HG02870 (cell line): ENCODE results near the gene TM9SF3.

Experiments used
- ATAC-seq: cut with Tn5 transposase; IDR thresholded peaks from one replicate; pipeline ENCODE4 v1.9.1; 2021; ENCODE audit warnings: mild to moderate bottlenecking, moderate library complexity; ENCODE audit not compliant: unreplicated experiment

Gene TM9SF3

DNA sequence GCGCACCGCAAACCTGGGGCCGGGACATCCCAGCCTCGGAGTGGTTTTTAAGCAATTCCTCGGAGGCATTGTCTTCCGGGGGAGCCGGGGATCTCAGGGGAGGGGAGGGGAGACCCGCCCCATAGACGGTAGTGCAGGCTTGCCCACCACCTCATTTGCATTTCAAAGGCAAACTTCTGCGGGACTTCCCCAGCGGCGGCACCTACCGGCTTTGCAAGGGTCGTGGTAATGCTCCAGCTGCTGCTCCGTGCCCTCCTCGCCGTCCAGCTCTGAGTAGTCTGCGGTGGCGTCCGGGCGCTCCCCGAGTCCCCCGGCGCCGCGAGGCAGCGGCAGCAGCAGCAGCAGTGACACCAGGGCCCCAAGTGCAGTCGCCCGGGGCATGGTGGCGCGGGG is 73.5 kb downstream of the TM9SF3 start:
- peak; percentile 42 for ATAC-seq

DNA sequence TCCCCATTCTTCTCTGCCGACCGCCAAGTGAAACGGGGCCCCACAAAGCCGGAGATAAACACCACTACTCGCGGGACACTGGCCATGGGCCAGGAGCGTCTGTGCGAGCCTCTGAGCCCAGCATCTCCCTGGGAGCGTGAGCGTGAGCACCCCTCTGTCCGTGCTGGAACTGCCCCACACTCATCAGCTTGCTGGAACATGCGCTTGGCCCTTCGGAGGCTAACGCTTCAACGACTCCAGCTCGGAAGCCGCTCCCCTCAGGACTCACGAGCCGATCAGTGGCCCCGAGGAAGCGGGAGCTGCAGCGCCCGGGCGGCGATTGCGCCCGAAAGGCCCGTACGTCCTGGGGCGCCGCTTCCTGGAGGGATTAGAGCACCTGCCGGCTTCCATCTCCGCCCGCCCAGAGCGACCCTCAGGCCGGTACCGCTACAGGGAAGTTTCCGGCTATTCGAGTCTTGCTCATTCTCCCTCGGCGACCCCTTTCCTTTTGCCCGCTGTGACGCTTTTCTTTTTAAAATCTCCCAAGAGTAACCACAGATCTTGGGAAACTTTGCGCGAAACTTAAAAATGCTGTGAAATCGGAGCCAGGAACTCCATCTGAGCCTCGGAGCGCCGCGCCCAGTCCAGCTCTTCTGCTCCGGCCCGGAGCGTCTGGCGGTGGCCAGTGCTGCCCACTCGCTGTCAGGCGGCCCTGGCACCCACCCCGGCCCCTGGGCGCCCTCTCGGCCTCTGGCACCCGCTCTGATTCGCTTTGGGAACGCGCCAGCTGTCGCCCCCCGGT is 74.1 kb downstream of the TM9SF3 start:
- ATAC-seq = no peak

DNA sequence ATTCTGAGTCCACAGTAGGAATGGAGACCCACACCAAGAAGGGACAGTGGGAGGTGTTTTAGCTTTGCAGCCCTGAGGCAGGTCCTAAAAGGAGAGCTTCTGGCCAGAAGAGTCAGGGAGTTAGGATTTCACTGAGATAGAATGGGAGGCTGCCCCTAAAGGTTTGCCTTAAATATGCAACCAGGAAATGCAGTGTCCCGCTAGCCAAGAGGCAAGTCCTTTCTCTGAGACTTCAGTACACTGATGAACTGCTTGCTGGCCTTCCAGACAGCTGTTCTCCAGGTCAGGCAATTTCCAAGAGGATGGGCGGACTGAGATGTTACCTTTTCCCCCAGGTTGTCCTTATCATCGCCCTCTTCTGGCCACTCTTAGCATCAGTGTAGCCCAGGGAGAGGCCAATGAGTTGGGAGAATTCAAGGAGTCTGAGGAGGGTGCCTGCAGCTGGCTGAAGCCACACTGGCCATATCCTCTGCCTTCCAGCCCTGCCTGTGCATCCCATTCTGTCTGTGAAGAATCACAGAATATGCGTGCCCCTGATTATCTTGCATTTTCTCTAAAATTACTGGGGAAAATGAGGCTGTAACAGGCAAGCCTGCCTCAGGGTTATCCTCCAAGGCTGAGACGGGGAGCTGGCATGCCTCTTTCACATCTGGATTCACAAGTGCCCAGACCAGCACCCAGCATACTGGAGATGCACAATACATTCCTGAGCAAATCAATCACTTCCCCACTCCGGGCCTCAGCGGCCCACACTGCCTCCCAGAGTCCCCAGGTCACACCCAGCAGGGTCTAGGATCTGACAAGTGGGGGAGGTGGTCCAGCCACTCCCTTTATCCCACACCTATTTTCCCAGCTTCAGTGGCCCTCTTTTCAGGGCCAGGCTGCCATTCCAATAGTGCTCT is 75.5 kb downstream of the TM9SF3 start:
- no peak for ATAC-seq

DNA sequence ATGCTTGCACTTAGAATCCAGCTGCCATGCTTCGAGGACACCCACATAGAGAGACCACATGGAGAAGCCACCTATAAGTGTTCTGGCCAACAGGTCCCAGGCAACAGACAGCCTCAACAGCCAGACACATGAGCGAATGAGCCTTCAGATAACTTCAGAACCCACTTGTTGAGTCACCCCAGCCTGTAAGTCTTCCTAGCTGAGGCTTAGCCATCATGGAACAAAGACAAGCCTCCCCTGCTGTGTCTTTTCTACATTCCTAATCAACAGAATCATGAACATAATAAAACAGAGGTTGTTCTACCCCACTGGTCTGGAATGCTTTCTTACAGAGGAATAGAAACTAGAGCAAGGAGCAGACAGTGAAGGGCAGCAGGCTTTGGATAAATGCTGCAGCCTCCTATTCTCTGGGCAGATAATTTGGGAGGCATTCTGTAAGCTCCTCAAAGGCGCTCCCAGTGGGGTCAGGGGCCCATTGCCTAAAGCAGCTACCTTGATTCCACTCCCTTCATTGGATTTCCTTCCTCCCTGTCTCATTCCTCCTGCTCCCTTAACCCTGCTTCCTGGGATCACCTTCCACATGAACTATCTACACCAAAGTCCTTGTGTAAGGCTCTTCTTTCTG is 77.7 kb downstream of the TM9SF3 start:
- no peak for ATAC-seq

DNA sequence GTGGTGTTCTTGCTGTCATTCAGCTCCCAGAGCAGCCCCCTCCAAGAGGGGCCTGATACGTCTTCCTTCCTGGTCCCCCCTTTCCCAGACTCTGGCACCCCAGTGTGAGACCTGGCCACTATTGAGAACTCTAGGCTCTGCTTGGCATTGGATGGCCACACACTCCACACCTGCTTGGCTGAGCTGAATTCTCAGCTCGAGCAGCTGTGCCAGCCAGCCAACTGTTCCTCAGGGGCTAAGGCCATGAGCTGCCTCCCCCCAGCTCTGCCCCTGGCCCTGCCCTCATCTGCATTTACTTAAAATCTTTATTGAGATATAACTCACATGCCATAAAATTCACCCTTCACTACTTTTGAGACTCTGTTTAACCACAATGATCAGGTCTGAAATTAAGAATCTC is 79.8 kb downstream of the TM9SF3 start:
- no peak for ATAC-seq

DNA sequence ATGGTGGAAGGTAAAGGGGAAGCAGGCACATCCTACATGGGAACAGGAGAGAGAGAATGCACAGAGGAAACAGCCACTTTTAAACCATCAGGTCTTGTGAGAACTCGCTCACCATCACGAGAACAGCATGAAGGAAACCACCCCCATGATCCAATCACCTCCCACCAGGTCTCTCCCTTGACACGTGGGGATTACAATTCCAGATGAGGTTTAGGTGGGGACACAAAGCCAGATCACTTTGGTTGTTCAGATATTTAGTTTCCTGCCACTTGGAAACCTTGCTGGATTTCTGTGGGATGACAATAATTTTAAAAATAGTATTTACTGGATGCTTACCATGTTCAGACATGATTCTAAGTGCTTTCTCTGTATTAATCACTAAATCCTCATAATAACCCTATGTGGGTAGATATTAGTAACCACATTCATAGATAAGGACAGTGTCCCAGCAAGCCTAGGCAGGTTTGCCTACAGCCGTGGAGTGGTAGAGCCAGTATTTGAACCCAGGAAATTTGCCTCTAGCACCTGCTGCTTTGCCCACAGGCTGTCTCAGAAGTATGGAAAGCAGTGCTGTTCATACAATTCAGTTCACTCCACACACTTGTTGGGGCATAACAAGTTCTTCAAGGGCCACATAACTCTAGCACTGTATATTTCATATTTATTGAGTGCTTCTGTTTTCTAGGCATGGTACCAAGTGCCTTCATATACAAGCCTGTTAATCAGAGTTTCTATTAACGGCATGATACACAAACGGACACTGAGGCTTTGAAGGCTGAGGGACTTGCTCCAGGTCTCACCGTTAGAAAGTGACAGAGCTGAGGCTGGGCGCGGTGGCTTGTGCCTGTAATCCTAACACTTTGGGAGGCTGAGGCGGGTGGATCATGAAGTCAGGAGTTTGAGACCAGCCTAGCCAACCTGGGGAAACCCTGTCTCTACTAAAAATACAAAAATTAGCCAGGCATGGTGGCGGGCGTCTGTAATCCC is 81.4 kb downstream of the TM9SF3 start:
- peak; percentile 42 for ATAC-seq

DNA sequence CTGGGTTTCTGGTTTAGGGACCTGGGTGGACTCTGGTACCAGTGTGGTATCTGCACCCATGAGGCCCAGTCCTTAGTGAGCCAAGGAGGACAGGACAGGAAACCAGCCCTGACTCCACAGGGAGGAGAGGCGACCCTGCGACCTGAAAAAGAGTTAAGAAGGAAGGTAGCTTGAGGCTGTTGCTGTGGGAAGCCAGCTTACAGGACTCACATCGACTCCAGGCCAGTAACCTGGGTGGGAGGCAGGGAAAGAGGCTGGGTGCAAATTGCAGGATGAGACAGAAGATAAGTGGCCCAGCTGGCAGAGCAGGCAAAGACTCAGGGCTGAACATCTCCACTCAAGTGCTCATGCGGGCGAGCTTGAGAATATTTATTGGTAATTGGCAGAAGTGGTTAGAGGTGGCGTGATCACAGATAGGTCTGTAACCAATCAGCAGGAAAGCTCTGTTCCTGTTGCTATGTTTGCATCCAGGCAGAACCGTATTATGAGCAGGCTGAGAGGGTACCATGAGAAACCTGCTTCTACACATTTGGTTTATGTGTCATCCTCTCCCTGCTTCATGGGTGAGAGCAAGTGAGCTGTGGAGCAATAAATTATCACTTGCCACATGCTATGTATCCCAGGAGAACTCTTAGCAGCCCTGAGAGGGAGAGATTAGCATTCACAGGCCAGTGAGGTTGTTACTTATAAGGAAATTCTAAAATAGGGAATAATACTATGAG is 84.1 kb downstream of the TM9SF3 start:
- ATAC-seq = no peak

DNA sequence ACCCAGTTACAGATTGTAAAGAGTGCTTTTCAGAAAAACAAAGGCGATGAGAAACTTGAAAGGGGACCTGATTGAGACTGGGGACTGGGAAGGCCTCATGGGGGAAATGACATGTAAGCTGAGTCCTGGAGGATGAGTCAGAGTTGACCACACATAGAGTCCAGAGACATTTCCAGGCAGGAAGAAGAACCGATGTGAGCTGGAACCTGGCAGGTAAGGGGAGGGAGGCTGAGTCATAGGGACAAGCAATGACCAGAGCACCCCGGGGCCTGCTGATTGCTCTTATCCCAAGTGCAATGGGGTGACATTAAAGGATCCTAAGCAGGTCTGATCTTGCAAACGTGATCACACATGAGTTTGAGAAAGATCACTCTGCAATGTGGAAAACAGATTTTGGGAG is 84.8 kb downstream of the TM9SF3 start:
- ATAC-seq = no peak

DNA sequence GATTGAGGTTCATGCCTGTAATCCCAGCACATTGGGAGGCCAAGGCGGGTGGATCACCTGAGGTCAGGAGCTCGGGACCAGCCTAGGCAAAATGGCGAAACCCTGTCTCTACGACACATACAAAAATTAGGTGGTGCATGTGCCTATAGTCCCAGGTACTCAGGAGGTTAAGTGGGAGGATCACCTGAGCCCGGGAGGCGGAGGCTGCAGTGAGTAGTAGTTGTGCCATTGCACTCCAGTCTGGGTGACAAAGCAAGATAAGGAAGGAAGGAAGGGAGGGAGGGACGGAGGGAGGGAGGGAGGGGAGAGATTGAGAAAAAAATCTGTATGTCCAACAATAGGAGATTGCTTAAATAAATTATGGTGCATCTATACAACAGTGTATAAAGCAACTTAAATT is 86.3 kb downstream of the TM9SF3 start:
- no peak for ATAC-seq

DNA sequence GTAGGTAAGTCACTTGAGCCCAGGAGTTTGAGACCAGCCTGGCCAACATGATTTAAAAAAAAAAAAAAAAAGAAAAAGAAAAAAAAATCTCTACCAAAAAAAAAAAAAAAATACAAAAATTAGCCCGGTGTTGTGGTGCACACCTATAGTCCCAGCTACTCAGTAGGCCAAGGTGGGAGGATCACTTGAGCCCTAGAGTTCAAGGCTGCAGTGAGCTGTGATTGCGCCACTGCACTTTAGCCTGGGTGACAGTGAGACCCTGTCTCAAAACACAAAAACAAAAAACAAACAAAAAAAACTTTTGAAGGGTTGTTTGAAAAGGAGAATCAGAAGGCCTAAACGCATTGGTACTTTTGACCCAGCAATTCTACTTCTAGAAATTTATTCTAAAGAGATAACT is 86.8 kb downstream of the TM9SF3 start:
- ATAC-seq = no peak

DNA sequence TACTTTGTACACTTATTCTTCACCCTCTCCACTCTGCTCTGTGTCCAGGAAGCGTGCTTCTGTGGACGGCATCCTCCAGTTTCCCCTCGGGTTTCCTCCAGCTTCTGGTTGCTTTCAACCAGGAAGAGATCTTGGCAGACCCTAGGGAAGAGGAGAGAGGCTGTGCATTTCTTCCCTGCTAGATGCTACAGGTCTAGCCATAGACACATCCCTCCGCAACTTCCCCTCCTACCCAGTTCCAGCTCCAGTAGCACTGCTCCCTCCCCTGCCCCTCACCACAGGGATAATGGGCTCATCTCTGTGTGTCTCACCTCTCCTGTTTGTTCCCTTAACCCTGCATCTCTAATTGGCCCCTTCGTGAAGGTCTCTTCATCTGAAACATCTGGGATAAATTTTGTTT is 89.4 kb downstream of the TM9SF3 start:
- no peak for ATAC-seq

DNA sequence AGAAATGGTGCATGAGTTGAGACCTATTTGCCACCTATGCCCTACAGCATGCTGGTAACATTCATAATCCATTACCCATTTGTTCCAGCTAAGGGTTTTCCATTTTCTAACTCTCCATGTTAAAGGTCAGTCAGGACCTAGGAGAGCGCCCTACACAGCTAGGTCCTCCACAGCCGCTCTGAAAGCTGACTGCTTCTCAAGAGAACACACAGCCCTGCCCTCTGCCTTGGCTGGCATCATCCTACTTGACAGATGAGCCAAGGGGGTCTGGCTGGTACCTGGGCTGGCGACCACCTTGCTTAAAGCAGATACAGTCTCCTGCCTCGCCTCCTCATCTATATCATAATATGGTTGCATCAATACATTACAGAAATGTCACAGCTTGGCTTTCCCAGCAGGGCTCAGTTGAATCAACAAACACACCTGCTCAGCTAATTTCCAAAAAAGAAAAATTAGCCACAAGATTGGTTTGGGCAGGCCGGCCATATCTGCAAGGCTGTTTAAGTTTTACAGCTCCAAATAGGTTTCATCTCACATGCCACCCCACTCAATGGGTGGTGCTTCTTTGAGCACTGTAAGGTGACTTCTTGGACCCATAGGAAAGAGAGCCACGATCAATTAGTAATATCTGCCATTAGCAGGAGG is 90.4 kb downstream of the TM9SF3 start:
- no peak for ATAC-seq

DNA sequence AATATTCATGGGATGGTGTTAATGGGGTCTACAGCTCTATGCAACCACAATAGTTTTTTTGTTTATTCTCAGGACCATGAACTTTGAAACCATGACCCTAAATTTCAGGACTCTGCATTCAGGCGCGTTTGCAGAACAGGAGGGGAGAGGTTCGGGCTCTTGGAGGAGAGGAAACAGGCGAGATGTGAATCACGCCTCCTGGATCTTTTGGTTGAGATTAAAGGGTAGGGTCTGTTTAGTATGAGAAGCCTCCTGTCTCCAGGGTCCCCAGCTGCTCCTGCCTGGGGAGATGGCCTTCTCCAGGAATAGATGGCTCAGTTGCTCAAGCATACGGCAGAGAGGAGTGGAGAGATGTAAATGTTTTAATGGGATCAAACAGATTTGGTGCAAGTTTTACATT is 91.3 kb downstream of the TM9SF3 start:
- ATAC-seq = no peak

DNA sequence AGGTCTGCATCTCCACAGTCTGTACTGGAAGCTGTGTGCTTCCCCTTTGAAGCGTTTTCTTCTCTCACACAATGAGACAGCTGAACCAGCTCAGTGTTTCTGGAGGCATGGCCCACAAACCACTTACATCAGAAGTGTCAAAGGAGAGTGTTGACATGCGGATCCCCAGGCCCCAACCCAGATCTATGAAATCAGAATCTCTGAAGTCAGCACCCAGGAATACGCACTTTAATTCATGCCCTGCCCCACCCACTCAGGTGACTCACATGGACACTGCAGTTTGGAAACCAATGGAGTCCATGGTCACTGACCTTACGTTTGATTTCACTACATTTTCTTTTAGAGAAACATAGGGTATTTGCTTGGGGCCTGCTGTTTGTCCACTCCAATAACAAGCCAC is 92.1 kb downstream of the TM9SF3 start:
- no peak for ATAC-seq

DNA sequence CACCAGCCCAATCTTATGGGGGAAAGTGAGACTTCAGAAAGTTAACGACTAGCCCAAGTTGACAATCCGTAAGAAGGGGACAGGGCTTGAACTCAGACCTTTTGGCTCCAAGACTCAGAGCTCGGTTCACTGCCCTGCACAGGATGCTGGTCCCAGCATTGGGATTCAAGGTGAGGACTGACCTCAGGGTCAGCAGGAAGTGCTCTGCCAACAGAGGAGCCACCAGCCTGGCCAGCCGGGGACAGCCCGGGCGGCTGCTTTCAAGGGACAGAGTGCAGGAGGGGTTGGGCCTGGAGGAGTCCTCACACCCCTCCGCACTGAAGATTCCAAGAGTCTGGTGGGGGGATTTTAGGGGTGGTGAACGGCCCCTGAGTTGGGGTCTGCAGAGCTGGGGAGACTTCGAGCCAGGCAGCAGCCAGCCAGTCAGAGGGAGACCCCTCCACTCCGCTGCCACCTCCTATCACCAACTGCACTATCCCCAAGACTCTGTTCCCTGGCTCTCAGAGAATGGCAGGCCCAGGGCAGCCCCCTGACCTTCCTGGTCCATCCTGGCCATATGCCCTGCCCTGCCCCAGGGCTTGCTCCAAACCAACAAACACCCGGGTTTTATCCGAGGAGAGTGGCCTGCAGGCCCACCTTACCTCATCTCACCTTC is 92.8 kb downstream of the TM9SF3 start:
- ATAC-seq = no peak

DNA sequence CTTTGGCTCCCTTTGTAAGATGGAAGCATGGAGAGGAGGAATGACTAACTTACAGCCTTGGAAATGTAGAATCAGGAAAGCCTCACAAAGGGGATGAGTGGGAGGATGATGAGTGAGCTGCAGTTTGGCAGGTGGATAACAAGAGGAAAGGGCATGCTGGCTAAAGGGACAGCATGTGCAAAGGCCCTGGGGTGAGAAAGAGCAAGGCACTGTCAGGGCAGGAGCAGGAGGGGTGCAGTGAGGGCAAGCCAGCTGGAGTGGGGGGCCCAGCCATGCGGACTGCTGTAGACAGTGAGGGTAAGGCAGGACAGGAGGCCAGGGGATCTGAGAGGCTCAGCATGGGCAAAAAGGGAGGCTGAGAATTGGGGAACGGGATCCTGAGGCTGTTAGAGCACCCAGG is 93.6 kb downstream of the TM9SF3 start:
- no peak for ATAC-seq

DNA sequence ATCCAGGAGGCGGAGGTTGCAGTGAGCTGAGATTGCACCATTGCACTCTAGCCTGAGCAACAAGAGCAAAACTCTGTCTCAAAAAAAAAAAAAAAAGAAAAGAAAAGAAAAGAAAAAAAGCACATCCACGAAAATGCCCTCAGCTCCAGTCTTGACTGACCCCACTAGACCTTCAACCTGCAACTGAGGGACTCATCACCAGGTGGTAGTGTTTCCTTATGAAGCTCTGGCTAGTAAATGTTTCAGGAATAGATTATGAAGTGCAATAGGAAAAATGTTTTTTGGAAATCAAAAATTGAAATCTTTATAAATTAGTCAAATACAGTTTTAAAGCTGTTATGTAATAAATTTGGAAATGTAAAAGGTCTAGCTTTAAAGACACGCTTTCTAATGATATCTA is 95.5 kb downstream of the TM9SF3 start:
- ATAC-seq = no peak

DNA sequence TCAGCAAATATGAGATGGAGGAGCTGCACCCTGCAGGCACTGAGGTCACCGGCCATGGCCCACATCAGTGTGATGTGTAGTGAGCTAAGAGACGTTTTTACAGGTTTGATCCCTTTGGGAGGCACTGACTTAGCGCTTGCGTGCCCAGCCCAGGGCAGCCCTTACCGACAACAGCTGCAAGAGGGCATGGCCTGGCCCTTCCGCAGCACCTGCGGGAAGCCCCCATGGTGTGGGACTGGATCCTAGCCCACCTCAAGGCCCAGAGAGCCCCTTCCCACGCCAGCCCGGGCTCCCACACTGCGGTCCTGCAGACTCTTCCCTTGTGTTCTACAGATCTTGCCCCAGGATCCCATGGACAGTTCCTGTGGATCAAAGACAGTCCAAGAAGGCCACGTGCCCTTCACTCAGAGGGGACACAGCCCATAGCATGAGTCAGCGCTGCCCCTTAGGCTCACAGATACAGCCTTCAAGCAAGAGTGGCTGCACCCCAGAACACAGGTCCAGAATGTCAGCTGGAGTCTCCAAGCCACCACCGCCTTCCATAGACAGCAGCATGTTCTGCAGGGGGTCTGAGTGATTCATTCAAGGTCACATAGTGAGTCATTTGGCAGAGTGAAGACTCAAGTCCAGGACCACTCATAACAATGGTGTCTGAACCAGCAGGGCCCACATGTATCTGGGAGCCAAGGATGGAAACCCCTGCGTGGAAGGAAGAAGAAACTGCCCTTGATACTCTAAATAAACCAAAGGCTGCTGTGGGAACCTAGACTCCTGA is 98.5 kb downstream of the TM9SF3 start:
- ATAC-seq = no peak
